ENCODE results near the gene FCN1.
A peak's percentile ranks its signal among the peaks of the same experiment; 100 is the strongest.

The FCN1 gene

DNA sequence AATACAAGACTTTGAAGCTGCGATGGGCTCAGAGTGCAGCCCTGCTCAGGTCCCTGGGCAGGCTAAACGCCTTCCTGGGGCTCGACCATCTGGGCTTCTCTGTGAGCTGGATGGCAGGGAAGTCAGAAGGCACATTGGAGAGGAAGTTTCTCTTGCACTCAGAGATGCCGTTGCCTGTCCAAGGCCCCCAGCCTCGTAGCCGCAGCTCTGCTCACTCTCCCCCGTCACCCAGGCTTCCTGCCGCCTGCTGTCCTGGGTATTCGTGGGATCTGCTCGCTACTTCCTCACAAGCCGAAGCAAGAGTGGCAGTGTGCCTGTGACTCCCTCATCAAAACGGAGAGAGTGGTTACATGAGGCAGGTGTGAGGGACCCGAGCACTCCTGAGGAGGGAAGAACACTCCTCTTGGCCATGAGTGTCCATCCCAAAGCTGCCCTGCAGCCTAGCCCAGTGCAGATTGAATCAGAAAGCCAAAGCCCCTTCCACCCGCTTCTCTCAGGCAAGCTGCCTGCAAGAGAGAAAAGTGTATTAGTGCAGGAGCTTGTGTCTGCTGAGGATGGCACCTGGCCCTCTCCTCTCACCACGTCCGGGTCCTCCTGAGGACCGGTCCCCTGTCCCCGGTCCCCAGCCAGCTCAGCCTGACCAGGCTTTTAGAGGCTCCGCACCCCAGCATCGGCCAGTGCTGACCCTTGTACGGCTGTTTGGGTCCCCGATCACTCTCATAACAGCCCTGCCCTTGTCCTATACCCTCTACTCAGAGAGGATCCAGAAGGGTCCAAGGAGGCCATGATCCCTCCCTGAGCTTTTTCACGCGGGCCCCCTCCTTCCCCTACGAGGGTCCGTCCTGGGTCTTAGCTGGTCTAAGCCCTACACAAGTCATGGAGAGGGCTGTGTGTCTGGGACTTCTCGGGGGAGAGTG, 29.8 kb downstream of the FCN1 start:
- Histone ChIP-seq H3K36me3 (replicated peaks in 1 of 2; ENCODE audit: control insufficient read depth in 2 of 2, insufficient read depth in 2 of 2, low read length in 2 of 2) (no peaks in the 10 kb centered on the region), H2BK5ac (ENCODE audit: low read length) (peak overlapping the region; percentile 58), H3K18ac (ENCODE audit: low read length) (peak overlapping the region; percentile 72), H3K23ac (ENCODE audit: low read depth, low read length, poor library complexity) (peak overlapping the region; percentile 3), H4K91ac (ENCODE audit: low read depth, low read length, poor library complexity) (no peak overlapping the region), H3K4me3 (ENCODE audit: low read length in 2 of 2) (no peak overlapping the region), H3K4me2 (ENCODE audit: insufficient read depth, low read length, poor library complexity, severe bottlenecking) (no peak overlapping the region), H3K27ac (replicated peaks; ENCODE audit: low read length) (no peak overlapping the region), H2BK15ac (ENCODE audit: low read length) (no peak overlapping the region), H3K14ac (ENCODE audit: low read length) (no peak overlapping the region), H3K79me1 (ENCODE audit: low read depth, low read length) (no peaks in the 10 kb centered on the region), H2BK120ac (ENCODE audit: low read depth, low read length) (no peak overlapping the region), H2BK12ac (ENCODE audit: low read length) (peak overlapping the region; percentile 23), H2AFZ (ENCODE audit: low read length) (no peak overlapping the region), H3K9me3 (replicated peaks in 1 of 2; ENCODE audit: control insufficient read depth in 2 of 2, insufficient read depth in 1 of 2, low read depth in 1 of 2, low read length in 2 of 2) (no peaks in the 10 kb centered on the region), H4K8ac (ENCODE audit: low read depth, low read length) (no peak overlapping the region), H3K27me3 (ENCODE audit: control insufficient read depth in 3 of 3, insufficient read depth in 3 of 3, low read depth in 1 of 3, low read length in 3 of 3) (peaks cover 0 to 9% (median 0%) of the 10 kb centered on the region in 3 experiments), H2AK5ac (ENCODE audit: low read depth, low read length) (no peak overlapping the region), H3K9ac (ENCODE audit: low read depth, low read length, poor library complexity) (peak overlapping the region; percentile 2), H3K4me1 (ENCODE audit: control insufficient read depth in 2 of 2, insufficient read depth in 1 of 2, low read depth in 1 of 2, low read length in 2 of 2) (no peaks in the 10 kb centered on the region), H3K4ac (ENCODE audit: low read length) (peak overlapping the region; percentile 17)
- no CpG with 5 or more reads among the region's 27 CpGs for WGBS, 2 donors (ENCODE audit: extremely low coverage in 2 of 2, insufficient read length in 2 of 2, insufficient replicate concordance in 1 of 2)
- DNase-seq (ENCODE audit: low spot score), result no peak

DNA sequence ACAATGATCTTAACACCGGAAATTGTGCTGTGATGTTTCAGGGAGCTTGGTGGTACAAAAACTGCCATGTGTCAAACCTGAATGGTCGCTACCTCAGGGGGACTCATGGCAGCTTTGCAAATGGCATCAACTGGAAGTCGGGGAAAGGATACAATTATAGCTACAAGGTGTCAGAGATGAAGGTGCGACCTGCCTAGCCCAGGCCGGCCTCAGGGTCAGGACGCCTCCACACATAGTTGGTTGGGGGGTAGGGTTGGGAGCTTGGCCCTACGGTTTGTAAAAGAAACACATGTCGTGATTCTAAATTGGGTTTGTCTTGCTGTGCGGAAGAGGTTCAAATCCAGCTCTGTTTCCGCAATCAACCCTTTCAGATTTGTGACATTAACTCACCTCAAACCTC, 30.5 kb downstream of the FCN1 start:
- no peak overlapping the region for H3K4me3 ChIP-seq (ENCODE audit: low read length in 2 of 2)
- H3K27ac ChIP-seq (replicated peaks; ENCODE audit: low read length), result no peak overlapping the region
- H2BK12ac ChIP-seq (ENCODE audit: low read length), result no peak overlapping the region
- no peak overlapping the region for H2BK15ac ChIP-seq (ENCODE audit: low read length)
- no peak overlapping the region for H3K4me2 ChIP-seq (ENCODE audit: insufficient read depth, low read length, poor library complexity, severe bottlenecking)
- no peak overlapping the region for H3K23ac ChIP-seq (ENCODE audit: low read depth, low read length, poor library complexity)
- no peak overlapping the region for H3K9ac ChIP-seq (ENCODE audit: low read depth, low read length, poor library complexity)
- no peak for DNase-seq (ENCODE audit: low spot score)
- peaks cover 0 to 9% (median 0%) of the 10 kb centered on the region in 3 experiments for H3K27me3 ChIP-seq (ENCODE audit: control insufficient read depth in 3 of 3, insufficient read depth in 3 of 3, low read depth in 1 of 3, low read length in 3 of 3)
- no peaks in the 10 kb centered on the region for H3K36me3 ChIP-seq (replicated peaks in 1 of 2; ENCODE audit: control insufficient read depth in 2 of 2, insufficient read depth in 2 of 2, low read length in 2 of 2)
- H3K9me3 ChIP-seq (replicated peaks in 1 of 2; ENCODE audit: control insufficient read depth in 2 of 2, insufficient read depth in 1 of 2, low read depth in 1 of 2, low read length in 2 of 2), result no peaks in the 10 kb centered on the region
- no peaks in the 10 kb centered on the region for H3K79me1 ChIP-seq (ENCODE audit: low read depth, low read length)
- H3K4ac ChIP-seq (ENCODE audit: low read length), result no peak overlapping the region
- no peak overlapping the region for H2BK5ac ChIP-seq (ENCODE audit: low read length)
- H3K4me1 ChIP-seq (ENCODE audit: control insufficient read depth in 2 of 2, insufficient read depth in 1 of 2, low read depth in 1 of 2, low read length in 2 of 2), result no peaks in the 10 kb centered on the region
- H4K91ac ChIP-seq (ENCODE audit: low read depth, low read length, poor library complexity), result no peak overlapping the region
- no peak overlapping the region for H2BK120ac ChIP-seq (ENCODE audit: low read depth, low read length)
- H2AFZ ChIP-seq (ENCODE audit: low read length), result no peak overlapping the region
- no peak overlapping the region for H4K8ac ChIP-seq (ENCODE audit: low read depth, low read length)
- no peak overlapping the region for H2AK5ac ChIP-seq (ENCODE audit: low read depth, low read length)
- no peak overlapping the region for H3K14ac ChIP-seq (ENCODE audit: low read length)
- no CpG with 5 or more reads among the region's 10 CpGs for WGBS, 2 donors (ENCODE audit: extremely low coverage in 2 of 2, insufficient read length in 2 of 2, insufficient replicate concordance in 1 of 2)
- no peak overlapping the region for H3K18ac ChIP-seq (ENCODE audit: low read length)

DNA sequence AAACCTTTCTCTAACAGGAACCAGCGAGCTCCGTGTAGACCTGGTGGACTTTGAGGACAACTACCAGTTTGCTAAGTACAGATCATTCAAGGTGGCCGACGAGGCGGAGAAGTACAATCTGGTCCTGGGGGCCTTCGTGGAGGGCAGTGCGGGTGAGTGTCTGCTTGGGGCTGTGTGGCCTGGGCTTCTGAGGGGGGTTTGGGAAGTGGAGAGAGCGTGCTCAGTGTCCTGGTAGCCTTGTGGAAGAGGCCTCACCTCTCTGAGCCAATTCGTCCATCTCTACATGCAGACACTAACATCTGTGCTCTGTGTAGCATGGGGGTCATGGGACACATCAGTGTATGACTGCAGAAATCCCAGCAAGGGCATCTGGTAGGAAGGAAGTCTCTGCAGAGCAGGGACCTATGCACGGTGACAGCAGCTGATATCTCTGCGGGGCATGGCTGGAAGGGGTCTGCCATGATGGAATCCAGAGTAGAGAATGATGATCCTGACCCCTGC, 31.2 kb downstream of the FCN1 start:
- Histone ChIP-seq H2AK5ac (ENCODE audit: low read depth, low read length) (no peak overlapping the region), H3K9me3 (replicated peaks in 1 of 2; ENCODE audit: control insufficient read depth in 2 of 2, insufficient read depth in 1 of 2, low read depth in 1 of 2, low read length in 2 of 2) (no peaks in the 10 kb centered on the region), H3K4me1 (ENCODE audit: control insufficient read depth in 2 of 2, insufficient read depth in 1 of 2, low read depth in 1 of 2, low read length in 2 of 2) (no peaks in the 10 kb centered on the region), H3K14ac (ENCODE audit: low read length) (no peak overlapping the region), H3K27ac (replicated peaks; ENCODE audit: low read length) (no peak overlapping the region), H3K36me3 (replicated peaks in 1 of 2; ENCODE audit: control insufficient read depth in 2 of 2, insufficient read depth in 2 of 2, low read length in 2 of 2) (no peaks in the 10 kb centered on the region), H4K8ac (ENCODE audit: low read depth, low read length) (no peak overlapping the region), H3K9ac (ENCODE audit: low read depth, low read length, poor library complexity) (no peak overlapping the region), H2BK120ac (ENCODE audit: low read depth, low read length) (no peak overlapping the region), H2AFZ (ENCODE audit: low read length) (no peak overlapping the region), H3K27me3 (ENCODE audit: control insufficient read depth in 3 of 3, insufficient read depth in 3 of 3, low read depth in 1 of 3, low read length in 3 of 3) (peaks cover 0 to 9% (median 0%) of the 10 kb centered on the region in 3 experiments), H3K23ac (ENCODE audit: low read depth, low read length, poor library complexity) (no peak overlapping the region), H4K91ac (ENCODE audit: low read depth, low read length, poor library complexity) (no peak overlapping the region), H3K4me3 (ENCODE audit: low read length in 2 of 2) (no peak overlapping the region), H3K18ac (ENCODE audit: low read length) (no peak overlapping the region), H2BK12ac (ENCODE audit: low read length) (no peak overlapping the region), H3K4me2 (ENCODE audit: insufficient read depth, low read length, poor library complexity, severe bottlenecking) (no peak overlapping the region), H2BK5ac (ENCODE audit: low read length) (no peak overlapping the region), H3K4ac (ENCODE audit: low read length) (no peak overlapping the region), H3K79me1 (ENCODE audit: low read depth, low read length) (no peaks in the 10 kb centered on the region), H2BK15ac (ENCODE audit: low read length) (no peak overlapping the region)
- no peak for DNase-seq (ENCODE audit: low spot score)
- no CpG with 5 or more reads among the region's 11 CpGs for WGBS, 2 donors (ENCODE audit: extremely low coverage in 2 of 2, insufficient read length in 2 of 2, insufficient replicate concordance in 1 of 2)

DNA sequence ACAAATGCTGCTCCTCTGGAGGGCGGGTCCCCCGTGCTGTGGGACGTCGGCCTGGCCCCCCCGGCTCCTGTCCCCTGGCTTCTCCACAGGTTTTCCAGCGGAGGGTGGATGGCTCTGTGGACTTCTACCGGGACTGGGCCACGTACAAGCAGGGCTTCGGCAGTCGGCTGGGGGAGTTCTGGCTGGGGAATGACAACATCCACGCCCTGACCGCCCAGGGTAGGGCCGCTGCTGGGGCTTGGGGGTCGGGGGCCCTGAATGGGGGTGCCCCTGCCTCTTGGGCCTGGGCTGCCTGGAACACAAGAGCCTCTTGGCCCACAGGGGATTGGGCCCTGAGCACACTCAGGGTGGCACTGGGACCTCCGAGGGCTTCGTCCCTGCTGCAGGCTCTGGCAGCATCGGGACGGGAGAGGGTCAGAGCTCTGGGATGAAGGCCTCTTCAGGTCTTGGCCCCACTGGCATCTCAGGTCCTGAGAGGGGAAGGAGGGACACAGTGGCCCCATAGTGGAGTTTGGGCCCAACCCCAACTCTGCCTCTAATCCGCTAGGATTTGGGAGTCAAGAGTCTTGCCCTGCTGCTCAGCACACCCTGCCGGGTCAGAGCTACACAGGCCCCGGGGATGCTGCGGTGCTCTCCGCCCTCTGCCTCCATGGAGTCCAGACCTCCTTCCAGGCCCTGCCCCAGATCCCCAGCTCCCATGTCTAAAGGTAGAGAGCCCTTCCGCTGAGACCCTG, 31.9 kb downstream of the FCN1 start:
- no peak overlapping the region for H2BK15ac ChIP-seq (ENCODE audit: low read length)
- no peak overlapping the region for H3K14ac ChIP-seq (ENCODE audit: low read length)
- H2AK5ac ChIP-seq (ENCODE audit: low read depth, low read length), result peak overlapping the region; percentile 79
- H2BK5ac ChIP-seq (ENCODE audit: low read length), result no peak overlapping the region
- H4K8ac ChIP-seq (ENCODE audit: low read depth, low read length), result no peak overlapping the region
- peaks cover 0 to 8% (median 0%) of the 10 kb centered on the region in 3 experiments for H3K27me3 ChIP-seq (ENCODE audit: control insufficient read depth in 3 of 3, insufficient read depth in 3 of 3, low read depth in 1 of 3, low read length in 3 of 3)
- no peak overlapping the region for H4K91ac ChIP-seq (ENCODE audit: low read depth, low read length, poor library complexity)
- no peak overlapping the region for H2AFZ ChIP-seq (ENCODE audit: low read length)
- H2BK120ac ChIP-seq (ENCODE audit: low read depth, low read length), result no peak overlapping the region
- H3K4me3 ChIP-seq (ENCODE audit: low read length in 2 of 2), result no peak overlapping the region
- H3K27ac ChIP-seq (replicated peaks; ENCODE audit: low read length), result no peak overlapping the region
- no peak overlapping the region for H3K9ac ChIP-seq (ENCODE audit: low read depth, low read length, poor library complexity)
- H2BK12ac ChIP-seq (ENCODE audit: low read length), result no peak overlapping the region
- no peaks in the 10 kb centered on the region for H3K4me1 ChIP-seq (ENCODE audit: control insufficient read depth in 2 of 2, insufficient read depth in 1 of 2, low read depth in 1 of 2, low read length in 2 of 2)
- WGBS, 2 donors (ENCODE audit: extremely low coverage in 2 of 2, insufficient read length in 2 of 2, insufficient replicate concordance in 1 of 2), result no CpG with 5 or more reads among the region's 24 CpGs
- no peak overlapping the region for H3K23ac ChIP-seq (ENCODE audit: low read depth, low read length, poor library complexity)
- H3K18ac ChIP-seq (ENCODE audit: low read length), result peak overlapping the region; percentile 53
- no peaks in the 10 kb centered on the region for H3K36me3 ChIP-seq (replicated peaks in 1 of 2; ENCODE audit: control insufficient read depth in 2 of 2, insufficient read depth in 2 of 2, low read length in 2 of 2)
- DNase-seq (ENCODE audit: low spot score), result no peak
- no peak overlapping the region for H3K4ac ChIP-seq (ENCODE audit: low read length)
- H3K4me2 ChIP-seq (ENCODE audit: insufficient read depth, low read length, poor library complexity, severe bottlenecking), result no peak overlapping the region
- H3K9me3 ChIP-seq (replicated peaks in 1 of 2; ENCODE audit: control insufficient read depth in 2 of 2, insufficient read depth in 1 of 2, low read depth in 1 of 2, low read length in 2 of 2), result no peaks in the 10 kb centered on the region
- H3K79me1 ChIP-seq (ENCODE audit: low read depth, low read length), result no peaks in the 10 kb centered on the region

Measured in neuronal stem cell (in vitro differentiated cells).